ENCODE measurements around the gene SH3GLB1.

- no peak for TF ChIP-seq EZH2 (IDR thresholded peaks at IDR 0.05; ENCODE audit: low read length, missing control alignments)
- no peak for TF ChIP-seq CTCF (conservative IDR thresholded peaks at IDR 0.05 in 1 of 2, IDR thresholded peaks at IDR 0.05 in 1 of 2; ENCODE audit: low read depth in 1 of 2, low read length in 2 of 2)
Observed at GRCh38 chr1:86788300-86789206, 84.2 kb downstream of the SH3GLB1 start.
